Muscle of leg (tissue), 11 donors: ENCODE results near the gene ERI3. TPM values are rescaled to one million over a fixed set of nuclear protein-coding genes. Genes with fewer than 3 reads are reported as not detected.

Source experiments
- DNase-seq: peaks from one replicate; pipeline ENCODE4 v3.0.0; 2013
- H3K27ac ChIP-seq: one replicate; pipeline ENCODE4 v1.5.1; 2013; ENCODE audit warnings: mild to moderate bottlenecking, low read length, control low read depth
- H3K27me3 ChIP-seq: one replicate; pipeline ENCODE4 v1.6.1; 2013; ENCODE audit warnings: low read length; ENCODE audit not compliant: control insufficient read depth, insufficient read depth
- H3K36me3 ChIP-seq: one replicate; pipeline ENCODE4 v1.6.1; 2013; ENCODE audit warnings: low read length; ENCODE audit not compliant: control insufficient read depth, insufficient read depth
- H3K4me1 ChIP-seq: one replicate; pipeline ENCODE4 v1.6.1; 2013; ENCODE audit warnings: low read length; ENCODE audit not compliant: control insufficient read depth, insufficient read depth
- H3K4me3 ChIP-seq: one replicate; pipeline ENCODE4 v1.5.1; 2013; ENCODE audit warnings: low read length, control low read depth
- H3K9me3 ChIP-seq: replicated peaks from 2 replicates; pipeline ENCODE4 v1.6.1; 2013; ENCODE audit warnings: low read depth, low read length; ENCODE audit not compliant: control insufficient read depth
- WGBS: methylation state at CpG from one replicate; pipeline ENCODE4 v1.1.5; 2013; ENCODE audit warnings: missing lambda C conversion rate; ENCODE audit not compliant: insufficient coverage; 5-methylcytosine and 5-hydroxymethylcytosine counted together
- polyA plus RNA-seq, 8 donors: library from polyadenylated mRNA; unstranded; fragments of 120-200 nt; gene quantifications; one replicate each; pipeline versions ENCODE4 v1.2.1 to v1.2.3, GENCODE V29; 2013; ENCODE audit warnings: inconsistent platforms in 1 of 8, low replicate concordance in 1 of 8; ENCODE audit not compliant: insufficient read length in 8 of 8, insufficient read depth in 1 of 8
- total RNA-seq: library from RNA; stranded (reverse); fragments of 120-200 nt; gene quantifications from one replicate; pipeline ENCODE4 v1.2.4, GENCODE V29; 2013

ERI3 gene
- total and polyA plus RNA-seq, 9 donors = 46.7 to 57.2 (median 52.1) TPM

DNA sequence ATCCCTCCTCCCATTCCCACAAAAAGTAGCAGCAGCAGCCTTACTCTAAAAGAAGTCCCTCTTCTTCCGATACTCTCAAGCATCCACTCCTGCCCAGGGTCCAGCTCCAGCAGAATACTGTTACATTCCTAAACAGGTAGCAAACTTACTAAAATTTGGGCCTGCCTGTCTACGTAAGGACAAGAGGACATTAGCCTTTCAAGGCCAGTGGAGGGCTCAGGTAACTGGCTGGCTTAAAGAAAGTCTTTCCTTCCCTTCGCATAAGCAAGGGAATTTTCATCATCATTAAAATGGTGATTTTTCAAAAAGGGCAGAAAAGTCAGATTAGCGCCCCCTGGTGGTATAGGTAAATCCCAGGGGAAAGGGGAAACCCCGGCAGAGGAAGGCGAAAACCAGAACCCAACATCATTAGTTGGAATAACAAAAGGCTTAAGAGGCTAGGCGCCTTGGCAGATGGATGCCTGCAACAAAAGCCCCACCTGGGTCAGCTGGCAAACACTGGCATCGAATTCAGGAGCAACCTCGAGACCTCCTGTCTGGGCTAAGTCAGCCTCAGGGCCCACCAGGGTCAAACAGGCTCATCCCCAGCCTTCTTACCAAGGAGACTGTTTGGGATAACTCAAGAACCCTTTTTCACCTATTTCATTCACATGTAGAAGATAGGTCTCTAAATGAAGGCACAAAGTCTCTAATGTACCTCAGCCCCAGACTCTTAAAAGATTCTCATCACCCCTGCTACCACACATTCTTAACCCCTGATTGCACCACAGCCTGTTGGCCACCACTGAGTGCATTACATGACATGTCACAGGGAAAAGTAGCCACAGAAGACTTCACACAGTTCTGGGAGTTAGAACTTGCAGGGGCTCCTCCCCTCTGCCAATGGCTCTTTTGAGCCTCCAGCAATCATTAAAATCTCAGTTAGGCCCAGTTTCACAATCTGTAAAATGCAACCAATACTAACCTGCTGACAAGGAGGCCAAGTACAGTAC is 36.7 kb downstream of the ERI3 start:
- 63% methylated on average over 5 of the region's 9 CpGs for WGBS
- Histone ChIP-seq H3K9me3 (no peaks in the 10 kb centered on the region), H3K27ac (no peak overlapping the region), H3K4me1 (no peaks in the 10 kb centered on the region), H3K4me3 (no peak overlapping the region), H3K36me3 (peaks cover 67% of the 10 kb centered on the region), H3K27me3 (no peaks in the 10 kb centered on the region)
- peak; percentile 27 for DNase-seq

GRCh38 chr1:44316231-44316759 is 38.8 kb downstream of the ERI3 start:
- no peaks in the 10 kb centered on the region for H3K9me3 ChIP-seq
- no peaks in the 10 kb centered on the region for H3K4me1 ChIP-seq
- 63% methylated on average over 1 of the region's 1 CpG for WGBS
- no peak for DNase-seq
- no peak overlapping the region for H3K27ac ChIP-seq
- H3K4me3 ChIP-seq = no peak overlapping the region
- peaks cover 78% of the 10 kb centered on the region for H3K36me3 ChIP-seq
- no peaks in the 10 kb centered on the region for H3K27me3 ChIP-seq

- DNase-seq = no peak
- Histone ChIP-seq H3K9me3 (no peaks in the 10 kb centered on the region), H3K27ac (no peak overlapping the region), H3K4me3 (no peak overlapping the region), H3K4me1 (no peaks in the 10 kb centered on the region), H3K27me3 (no peaks in the 10 kb centered on the region), H3K36me3 (peaks cover 85% of the 10 kb centered on the region)
Measured at GRCh38 chr1:44315521-44315920, 39.5 kb downstream of the ERI3 start.

GRCh38 chr1:44314452-44314851 is 40.6 kb downstream of the ERI3 start:
- no CpG with 5 or more reads among the region's 5 CpGs for WGBS
- H3K36me3 ChIP-seq = peaks cover 79% of the 10 kb centered on the region
- no peak for DNase-seq

GRCh38 chr1:44313265-44313918 is 41.7 kb downstream of the ERI3 start:
- WGBS = 83% methylated on average over 3 of the region's 3 CpGs
- Histone ChIP-seq H3K27ac (no peak overlapping the region), H3K27me3 (no peaks in the 10 kb centered on the region), H3K9me3 (no peaks in the 10 kb centered on the region), H3K36me3 (peaks cover 73% of the 10 kb centered on the region), H3K4me3 (no peak overlapping the region), H3K4me1 (no peaks in the 10 kb centered on the region)
- DNase-seq = no peak

More at GRCh38 chr1:44314452-44314851, 40.6 kb downstream of the ERI3 start:
- Histone ChIP-seq H3K4me1 (no peaks in the 10 kb centered on the region), H3K9me3 (no peaks in the 10 kb centered on the region), H3K27ac (no peak overlapping the region), H3K4me3 (no peak overlapping the region), H3K27me3 (no peaks in the 10 kb centered on the region)

DNA sequence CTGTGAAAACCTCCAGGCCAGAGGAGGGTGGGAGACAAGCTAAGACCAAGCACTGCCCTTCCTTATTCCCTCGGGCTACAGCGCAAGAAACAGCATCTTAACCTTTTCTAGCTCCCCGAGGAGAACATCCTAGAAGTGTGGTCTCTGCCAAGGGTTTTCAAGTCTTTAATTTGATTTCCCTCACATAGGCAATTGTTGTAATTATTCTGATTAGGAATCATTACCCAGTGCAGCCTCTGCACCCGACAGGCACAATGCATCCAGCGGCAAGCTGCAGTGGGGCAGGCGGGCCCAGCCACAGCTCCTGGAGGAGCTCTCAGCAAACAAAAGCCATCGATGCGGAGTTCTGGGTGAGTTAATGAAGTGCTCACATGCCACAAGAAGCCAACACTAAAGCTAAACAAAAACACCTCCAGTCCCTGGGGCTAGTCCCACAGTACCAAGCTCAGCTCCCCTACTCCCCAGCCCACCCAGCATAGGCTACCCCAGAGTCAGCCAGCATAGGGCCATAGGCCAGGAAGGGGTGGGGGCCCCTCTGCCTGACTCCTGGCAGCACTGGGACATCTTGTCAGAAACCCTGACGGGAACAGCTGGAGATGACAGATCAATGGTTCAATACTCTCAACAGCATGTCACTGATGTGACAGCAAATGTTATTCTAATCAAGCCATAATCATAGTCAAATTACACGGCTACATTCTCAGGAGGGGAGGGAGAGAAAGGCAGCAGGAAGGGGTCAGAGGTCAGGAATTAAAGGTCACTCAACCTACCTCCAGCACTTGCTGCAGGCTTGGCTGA is 42.5 kb downstream of the ERI3 start:
- 90% methylated on average over 2 of the region's 10 CpGs for WGBS
- Histone ChIP-seq H3K36me3 (peaks cover 74% of the 10 kb centered on the region), H3K4me1 (no peaks in the 10 kb centered on the region), H3K27me3 (no peaks in the 10 kb centered on the region), H3K4me3 (no peak overlapping the region), H3K9me3 (no peaks in the 10 kb centered on the region), H3K27ac (no peak overlapping the region)
- no peak for DNase-seq

GRCh38 chr1:44310006-44310405 is 45.1 kb downstream of the ERI3 start:
- Histone ChIP-seq H3K4me1 (peaks cover 4% of the 10 kb centered on the region), H3K36me3 (peaks cover 74% of the 10 kb centered on the region), H3K4me3 (no peak overlapping the region), H3K27me3 (no peaks in the 10 kb centered on the region), H3K27ac (no peak overlapping the region), H3K9me3 (no peaks in the 10 kb centered on the region)
- no peak for DNase-seq
- WGBS = 100% methylated on average over 1 of the region's 3 CpGs

GRCh38 chr1:44305962-44306422 is 49.1 kb downstream of the ERI3 start:
- Histone ChIP-seq H3K27ac (peak overlapping the region; percentile 9), H3K4me1 (peaks cover 18% of the 10 kb centered on the region), H3K4me3 (no peak overlapping the region), H3K27me3 (no peaks in the 10 kb centered on the region), H3K36me3 (peaks cover 78% of the 10 kb centered on the region), H3K9me3 (no peaks in the 10 kb centered on the region)
- DNase-seq = no peak
- 68% methylated on average over 7 of the region's 12 CpGs for WGBS

GRCh38 chr1:44303532-44303931 is 51.5 kb downstream of the ERI3 start:
- no peak overlapping the region for H3K4me3 ChIP-seq
- DNase-seq = no peak
- H3K9me3 ChIP-seq = no peaks in the 10 kb centered on the region
- H3K4me1 ChIP-seq = peaks cover 25% of the 10 kb centered on the region
- no peaks in the 10 kb centered on the region for H3K27me3 ChIP-seq
- 100% methylated on average over 1 of the region's 1 CpG for WGBS
- peaks cover 76% of the 10 kb centered on the region for H3K36me3 ChIP-seq
- H3K27ac ChIP-seq = no peak overlapping the region
